HG02588 (cell line): ENCODE data around the gene GRM3.
"Not testable (repeated sequence)": the region's sequence is repeated elsewhere in the genome, so short reads cannot be mapped to it uniquely, and the experiment has no call there.

Source experiments
- ATAC-seq: cut with Tn5 transposase; IDR thresholded peaks from one replicate; pipeline ENCODE4 v1.9.1; 2021; ENCODE audit warnings: mild to moderate bottlenecking, moderate library complexity; ENCODE audit not compliant: unreplicated experiment

GRM3 gene

DNA sequence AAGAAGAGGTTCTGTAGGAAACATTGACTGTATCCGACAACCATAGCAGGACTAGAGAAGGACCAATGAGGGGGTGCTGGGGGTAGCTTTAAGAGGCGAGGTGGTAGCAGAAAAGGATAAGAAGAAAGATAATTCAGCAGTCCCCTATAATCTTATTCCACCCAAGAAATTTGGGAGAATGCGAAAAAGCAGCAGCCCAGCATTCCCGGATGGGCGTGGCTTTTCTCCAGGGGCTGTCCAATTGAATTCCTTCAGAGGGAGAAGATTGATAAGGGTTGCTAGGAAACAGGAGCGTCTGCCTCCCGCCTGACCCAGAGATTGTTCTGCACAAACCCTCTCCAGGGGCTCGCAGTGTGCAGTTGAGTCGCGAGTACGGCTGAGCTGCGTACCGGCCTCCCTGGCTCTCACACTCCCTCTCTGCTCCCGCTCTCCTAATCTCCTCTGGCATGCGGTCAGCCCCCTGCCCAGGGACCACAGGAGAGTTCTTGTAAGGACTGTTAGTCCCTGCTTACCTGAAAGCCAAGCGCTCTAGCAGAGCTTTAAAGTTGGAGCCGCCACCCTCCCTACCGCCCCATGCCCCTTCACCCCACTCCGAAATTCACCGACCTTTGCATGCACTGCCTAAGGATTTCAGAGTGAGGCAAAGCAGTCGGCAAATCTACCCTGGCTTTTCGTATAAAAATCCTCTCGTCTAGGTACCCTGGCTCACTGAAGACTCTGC, at the start of gene GRM3:
Gene GRM3, plus strand, starts transcription at position 349 of the 721 bp plus-strand sequence. CDS start 121,237 bp downstream, outside the sequence.
- no peak for ATAC-seq

DNA sequence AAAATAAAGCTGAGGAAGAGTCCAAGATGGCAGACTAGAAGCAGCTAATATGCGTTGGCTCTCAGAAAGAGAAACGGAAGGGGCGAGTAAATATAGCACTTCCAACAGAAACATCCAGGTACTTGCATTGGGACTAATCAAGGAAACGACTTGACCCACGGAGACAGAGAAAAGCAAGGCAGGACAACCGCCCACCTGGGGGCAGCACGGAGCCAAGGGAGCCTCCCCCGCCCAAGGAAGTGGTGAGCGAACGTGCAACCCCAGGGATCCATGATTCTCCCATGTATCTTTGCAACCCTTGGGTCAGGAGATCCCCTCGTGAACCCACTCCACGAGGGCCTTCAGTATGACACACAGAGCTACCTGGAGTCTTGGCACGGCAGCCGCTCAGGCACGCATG, 45.4 kb upstream of the GRM3 start:
- ATAC-seq = no peak

DNA sequence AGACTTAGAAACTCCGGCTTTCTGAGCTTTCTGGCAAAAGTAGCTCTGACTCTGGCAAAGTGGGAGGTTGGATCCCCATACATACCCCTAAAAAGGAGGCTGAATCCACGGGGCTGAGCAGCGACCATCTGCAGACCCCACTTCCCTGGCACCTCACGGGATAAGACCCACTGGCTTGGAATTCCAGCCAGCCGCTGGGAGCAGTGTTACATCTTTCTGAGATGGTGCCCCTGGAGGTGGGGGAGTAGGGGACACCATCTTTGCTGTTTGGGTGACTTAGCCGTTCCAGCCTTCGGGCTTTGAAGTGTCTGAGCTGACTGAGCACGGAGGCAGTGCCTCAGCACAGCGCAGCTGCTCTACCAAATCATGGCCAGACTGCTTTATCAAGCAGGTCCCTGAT, 45.0 kb upstream of the GRM3 start:
- no peak for ATAC-seq

DNA sequence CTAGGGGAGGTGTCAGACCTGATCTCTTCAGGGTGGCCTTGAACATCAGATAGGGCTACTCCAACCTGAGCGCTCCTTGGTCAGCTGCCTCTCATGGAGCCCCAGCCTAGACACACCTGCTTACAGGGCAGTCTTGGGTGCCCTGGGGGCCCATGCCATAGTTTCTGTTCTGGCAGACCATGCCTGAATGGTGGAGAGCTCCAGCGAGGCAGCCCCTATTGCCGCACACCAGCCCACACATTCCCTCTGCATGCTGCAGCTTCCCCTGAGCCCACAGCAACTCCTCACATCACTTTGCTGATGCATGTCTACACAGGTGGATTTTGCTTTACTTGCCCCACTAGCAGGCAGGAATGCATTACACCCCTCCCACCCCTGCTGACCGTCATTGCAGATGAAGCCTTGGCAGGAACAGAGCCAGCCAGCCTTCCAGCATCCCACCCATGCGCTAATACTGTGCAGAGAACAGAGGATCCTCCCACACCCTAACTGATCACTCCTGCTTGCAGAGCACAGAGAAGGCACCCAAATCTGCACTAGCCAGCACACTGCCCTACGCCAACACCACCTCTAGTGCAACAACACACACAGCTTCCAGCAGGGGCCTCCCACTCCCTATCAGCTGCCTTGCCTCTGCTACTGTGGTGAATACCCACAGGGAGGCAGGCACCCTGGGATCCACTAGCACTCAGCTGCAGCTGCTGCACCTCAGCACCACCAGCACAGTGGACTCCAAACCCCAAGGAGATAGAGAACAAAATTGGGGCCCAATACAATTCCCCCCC, 43.0 kb upstream of the GRM3 start:
- no peak for ATAC-seq

DNA sequence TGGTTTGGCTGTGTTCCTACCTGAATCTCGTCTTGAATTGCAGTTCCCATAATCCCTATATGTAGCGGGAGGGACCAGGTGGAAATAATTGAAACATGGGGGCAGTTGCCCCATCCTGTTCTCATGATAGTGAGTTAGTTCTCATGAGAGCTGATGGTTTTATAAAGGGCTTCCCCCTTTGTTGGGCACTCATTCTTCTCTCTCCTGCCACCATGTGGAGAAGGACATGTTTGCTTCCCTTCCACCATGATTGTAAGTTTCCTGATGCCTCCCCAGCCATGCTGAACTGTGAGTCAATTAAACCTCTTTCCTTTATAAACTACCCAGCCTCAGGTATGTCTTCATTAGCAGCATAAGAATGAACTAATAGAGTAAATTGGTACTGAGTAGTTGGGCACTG, 28.0 kb upstream of the GRM3 start:
- not testable (repeated sequence) for ATAC-seq

DNA sequence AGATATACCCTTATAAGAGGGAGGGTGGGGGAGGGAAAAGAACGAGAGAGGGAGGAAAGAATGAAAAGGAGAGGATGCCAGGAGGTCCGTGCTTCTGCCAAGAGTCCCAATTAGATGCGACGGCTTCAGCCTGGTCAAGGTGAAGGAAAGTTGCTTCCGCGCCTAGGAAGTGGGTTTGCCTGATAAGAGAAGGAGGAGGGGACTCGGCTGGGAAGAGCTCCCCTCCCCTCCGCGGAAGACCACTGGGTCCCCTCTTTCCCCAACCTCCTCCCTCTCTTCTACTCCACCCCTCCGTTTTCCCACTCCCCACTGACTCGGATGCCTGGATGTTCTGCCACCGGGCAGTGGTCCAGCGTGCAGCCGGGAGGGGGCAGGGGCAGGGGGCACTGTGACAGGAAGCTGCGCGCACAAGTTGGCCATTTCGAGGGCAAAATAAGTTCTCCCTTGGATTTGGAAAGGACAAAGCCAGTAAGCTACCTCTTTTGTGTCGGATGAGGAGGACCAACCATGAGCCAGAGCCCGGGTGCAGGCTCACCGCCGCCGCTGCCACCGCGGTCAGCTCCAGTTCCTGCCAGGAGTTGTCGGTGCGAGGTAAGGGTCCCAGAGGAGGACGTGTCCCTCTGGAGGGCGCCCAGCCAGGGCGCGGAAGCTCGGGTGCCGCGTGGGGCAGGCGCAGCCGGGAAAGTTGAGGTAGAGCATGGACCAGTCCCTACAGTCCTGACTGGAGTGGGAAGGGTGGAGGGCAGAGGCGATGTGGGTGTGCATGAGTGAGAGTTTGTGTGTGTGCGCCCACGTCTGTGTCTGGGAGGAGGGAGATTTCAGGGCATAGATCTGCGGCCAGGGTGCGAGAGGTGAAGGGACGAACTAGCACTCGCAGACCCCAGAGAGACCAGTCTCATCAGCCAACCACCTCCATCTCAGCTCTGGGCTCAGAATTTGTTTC, 844 bp downstream of the GRM3 start:
- ATAC-seq = no peak

DNA sequence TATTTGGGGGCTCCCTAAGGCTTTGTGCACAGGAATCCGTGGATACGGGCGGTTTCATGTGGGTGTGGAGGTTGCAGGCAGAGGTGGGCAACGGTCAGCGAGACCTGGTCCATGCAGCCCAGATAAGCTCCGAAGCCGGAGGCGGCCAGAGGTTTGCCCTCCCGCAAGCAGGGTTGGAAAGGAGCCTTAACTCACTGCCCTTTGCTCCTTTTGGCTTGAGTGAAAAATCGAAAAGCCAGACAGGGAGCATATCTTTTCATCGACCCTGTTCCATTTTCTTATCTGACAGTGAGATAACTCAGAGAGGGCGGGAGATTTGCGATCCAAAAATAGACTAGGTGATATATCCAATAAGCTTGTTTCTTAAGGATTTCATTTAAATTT, 1.5 kb downstream of the GRM3 start:
- no peak for ATAC-seq

DNA sequence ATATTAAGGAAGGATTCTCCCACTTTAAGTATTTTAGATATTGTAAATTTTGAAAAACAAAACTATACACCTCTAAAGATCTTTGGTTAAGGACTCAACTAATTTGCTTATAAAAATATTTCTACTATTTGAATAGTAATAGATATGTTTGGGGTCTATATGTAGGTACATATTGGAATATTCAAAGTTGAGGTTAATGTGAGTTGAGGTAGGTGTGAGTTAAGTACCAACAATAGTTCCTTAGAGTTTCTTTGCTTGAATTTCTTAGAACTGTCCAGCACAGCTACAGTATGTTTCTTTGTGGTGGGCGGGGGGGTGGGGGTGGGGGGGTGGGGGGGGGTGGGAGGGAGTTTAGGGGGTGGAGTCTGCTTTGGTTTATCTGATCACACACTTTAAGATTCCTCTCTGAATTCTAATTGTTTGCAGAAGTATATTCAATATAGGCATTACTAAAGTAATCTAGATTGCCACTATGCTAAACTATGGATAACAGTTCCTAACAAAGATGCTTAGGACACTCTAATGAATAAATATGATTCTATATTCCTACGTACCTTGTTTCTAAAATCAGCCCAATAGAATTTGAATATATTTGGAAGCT, 2.1 kb downstream of the GRM3 start:
- ATAC-seq = no peak

DNA sequence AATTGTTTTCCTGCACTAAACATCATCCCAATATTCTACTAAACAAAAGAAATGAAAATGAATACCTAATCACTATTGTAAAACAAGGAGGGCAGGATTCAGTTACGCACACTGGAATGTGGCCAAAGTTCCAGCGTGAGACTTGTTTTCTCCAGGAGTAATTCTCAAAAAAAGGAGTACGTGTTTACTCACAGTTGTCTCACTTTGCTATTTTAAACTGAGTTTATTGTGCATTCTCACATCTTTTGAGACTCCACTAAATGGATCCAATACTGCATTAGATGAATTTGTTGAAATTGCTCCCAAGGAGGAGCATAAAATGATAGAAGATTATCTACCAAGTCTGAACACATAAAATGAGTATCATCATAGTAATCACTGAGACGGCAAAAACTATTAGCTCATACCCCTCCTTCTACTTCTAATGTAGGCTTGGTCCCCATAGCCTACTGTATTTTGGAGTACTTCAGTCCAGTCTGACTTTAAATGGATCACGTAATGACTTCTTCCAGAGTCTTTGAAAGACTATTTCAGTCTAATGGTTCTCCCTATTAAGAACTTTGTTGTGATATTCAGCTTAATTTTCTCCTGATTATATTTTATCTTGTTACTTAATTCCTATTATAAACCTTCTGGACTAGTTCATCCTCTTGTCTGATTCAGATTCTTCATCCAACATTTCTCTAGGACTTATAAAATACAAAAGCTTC, 3.8 kb downstream of the GRM3 start:
- no peak for ATAC-seq

DNA sequence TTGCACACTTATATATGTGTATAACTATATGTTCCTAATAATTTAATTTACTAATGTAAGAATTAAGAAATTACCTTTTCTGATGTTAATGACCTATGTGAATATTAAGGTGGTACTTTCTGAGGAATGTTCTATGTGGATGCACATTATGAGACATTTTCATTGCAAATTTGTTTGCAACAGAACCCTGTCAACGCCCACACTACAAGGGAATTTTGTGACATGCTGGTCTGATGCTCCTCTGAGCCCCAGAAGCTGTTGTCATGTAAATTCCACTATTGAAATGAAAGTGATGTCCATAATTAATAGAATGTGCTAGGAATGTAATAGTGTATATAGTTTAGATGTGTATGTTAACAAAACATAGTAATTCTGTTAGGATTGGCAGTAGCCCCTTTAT, 4.5 kb downstream of the GRM3 start:
- ATAC-seq = no peak

DNA sequence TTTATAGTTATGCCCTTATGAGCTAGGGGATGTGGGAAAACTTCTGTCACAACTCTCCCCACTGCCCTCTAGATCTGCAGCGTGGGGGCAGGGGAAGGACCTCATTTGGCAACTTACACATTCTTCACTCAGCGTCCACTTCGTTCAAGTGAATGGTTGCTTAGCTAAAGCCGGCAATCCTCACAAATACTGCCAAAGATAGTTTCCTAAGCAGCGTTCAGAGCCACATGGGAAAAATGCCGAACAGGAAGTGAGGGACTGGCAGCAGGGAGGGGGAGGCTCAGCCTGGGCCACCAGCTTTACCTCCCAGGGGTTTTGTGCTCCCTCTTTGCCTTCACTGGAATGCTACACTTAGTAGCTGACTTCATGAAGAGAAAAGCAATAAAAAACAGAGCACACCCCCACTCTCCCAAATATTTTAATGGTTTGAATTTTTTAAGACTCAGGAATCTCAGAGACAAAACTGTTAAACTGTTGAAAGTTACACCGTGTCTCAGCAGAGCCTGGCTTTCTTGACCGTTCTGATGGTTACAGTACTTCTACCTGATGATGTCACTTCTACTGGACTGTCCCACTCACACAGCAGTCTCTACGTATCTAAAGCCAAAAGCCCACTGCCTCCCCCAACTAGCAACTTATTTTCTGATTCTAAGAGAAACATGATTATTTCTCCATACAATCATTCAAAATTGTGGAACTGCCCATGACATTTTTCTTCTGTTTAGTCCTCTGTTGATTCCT, 10.4 kb downstream of the GRM3 start:
- no peak for ATAC-seq

DNA sequence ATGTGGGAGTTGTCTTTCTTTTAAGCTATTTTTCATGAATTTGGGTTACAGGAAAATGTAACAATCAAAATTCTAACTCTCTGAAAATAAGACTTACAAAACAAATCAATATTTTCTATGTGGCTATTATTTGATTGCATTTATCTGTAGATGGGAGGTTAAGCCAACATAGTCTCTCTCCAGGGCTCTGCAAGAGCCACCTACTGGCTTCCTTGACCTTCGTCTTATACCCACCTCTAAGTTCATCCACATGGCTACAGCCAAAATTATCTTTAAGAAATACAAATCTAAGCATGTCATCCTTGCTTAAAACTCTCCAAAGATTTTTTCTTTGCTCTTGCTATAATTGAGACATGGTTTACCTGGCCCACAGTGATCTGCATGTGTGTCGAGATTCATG, 14.2 kb downstream of the GRM3 start:
- ATAC-seq = no peak

DNA sequence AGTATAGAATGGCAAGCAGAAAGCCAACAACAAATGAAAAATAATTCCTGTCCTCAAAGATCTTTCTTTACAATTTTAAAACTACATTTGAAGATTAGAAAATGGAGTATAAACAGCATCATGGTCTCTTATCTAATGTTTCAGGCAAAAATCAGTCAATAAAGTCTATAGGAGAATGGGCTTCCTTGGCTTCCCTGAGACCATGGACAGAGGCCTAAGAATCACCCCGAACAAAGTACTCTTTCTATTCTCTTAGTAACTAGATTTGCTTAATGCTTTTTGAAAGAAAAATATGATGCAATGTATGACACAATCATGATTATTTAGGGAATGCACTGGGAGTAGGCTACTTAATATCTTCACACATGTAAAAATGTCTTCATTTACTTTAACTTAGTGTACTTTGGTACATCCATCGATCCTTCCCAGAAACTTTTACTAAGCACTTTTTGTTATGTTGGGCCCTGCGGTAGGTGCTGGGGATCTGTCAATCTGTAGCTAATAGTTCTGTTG, 17.3 kb downstream of the GRM3 start:
- no peak for ATAC-seq

DNA sequence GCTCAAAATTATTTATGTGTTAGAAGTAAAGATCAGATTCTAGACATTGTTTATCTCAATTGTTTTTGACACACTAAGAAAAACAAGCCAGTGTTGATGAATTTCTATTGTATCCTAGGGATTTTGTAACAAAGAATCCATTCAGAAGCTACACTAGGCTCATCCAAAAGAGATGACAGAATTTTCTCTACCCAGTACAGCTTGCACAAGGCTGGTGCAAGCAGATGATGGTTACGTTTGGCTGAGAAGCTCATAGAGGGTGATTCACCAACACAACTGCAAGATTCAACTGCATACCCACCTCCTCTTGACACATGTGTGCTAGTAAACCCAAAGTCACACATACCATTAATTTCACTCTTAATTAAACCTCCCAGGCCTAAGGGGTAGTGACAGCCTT, 20.8 kb downstream of the GRM3 start:
- no peak for ATAC-seq

DNA sequence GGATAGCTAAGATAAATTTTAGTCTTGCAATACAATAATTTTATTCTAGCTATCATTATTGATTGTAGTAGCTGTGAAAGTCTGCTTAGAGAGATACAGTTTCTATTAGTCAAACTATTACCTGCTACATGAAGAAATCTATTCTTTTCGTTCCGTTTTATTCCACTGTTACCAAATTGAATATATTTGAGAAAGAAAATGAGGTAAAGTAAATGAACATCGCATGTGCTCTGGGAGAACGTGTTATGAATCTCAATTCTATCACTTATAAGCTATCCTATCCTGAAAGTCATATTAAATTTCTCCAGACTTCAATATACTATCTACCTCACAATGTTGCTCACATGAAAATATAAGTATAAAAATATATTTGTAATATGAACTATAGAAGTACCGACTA, 21.3 kb downstream of the GRM3 start:
- no peak for ATAC-seq

DNA sequence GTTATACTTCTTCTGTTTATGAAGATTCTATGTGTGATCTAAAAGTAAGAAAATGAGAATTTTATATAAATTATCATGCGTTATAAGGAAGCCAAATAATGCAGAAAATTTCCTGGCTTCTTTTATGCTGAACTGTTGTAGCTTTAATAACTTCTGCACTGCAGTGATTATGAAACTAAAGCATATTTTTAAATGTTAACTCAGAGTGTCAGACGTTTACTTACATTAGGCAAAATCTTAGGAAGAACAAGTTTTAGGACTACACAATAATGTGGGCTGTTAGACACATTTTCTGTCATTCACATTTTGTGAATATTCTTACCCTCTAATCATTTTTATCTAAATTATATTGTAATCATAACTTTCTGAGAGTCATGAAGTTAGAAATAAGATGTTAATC, 22.0 kb downstream of the GRM3 start:
- ATAC-seq = no peak

DNA sequence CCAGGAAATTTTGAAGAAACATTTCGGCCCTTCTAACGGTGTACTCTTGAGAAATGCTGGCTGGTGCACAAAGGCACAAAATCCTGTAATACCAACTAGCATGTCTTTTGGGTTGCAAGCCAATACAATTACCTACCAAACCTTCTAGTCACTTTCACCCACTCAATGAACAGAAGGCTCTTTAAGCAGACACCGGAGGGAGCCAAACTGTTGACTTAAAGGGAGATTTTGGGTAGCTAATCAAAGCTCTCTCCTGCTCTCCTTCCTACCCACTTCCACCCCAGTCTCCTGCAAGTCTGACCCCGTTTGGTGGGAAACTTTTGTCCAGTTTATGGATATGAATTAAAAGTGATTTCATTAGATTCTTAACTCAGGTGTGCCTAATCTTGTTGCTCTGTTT, 24.0 kb downstream of the GRM3 start:
- ATAC-seq = no peak

DNA sequence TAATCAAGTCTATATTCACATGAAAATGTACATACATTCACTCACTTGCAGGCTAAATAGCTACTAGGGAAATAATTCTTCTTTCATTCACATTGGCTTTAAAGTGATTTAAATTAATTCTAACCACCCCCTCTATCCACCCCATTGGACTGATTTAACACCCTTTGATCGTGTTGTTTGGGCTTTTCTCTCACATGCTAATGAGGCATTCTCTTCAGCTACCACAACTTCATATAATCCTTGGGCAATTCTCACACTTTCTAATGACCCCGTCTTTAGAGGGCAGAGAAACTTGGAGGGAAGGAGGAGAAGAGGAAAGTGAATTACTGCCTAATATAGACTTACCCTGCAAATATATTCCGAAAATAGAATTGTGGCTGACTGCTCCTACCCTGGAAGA, 24.6 kb downstream of the GRM3 start:
- ATAC-seq = no peak

DNA sequence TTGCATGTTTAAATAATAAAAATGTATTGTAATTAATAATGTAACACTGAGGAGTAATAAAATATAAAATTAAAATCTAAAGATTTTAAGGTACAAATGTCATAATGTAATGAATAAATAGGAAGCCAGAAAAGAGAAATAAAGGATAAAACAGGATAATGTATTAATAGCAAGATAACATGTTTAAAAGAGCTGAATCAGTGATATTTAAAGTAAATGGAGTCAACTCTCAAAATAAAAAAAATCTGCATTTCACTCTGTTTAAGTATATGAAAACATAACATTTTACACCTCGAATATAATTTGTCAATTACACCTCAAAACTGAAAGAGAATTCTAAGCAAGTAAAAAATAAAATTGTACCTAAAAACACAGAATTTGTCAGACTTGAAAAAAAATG, 44.1 kb downstream of the GRM3 start:
- ATAC-seq = no peak

DNA sequence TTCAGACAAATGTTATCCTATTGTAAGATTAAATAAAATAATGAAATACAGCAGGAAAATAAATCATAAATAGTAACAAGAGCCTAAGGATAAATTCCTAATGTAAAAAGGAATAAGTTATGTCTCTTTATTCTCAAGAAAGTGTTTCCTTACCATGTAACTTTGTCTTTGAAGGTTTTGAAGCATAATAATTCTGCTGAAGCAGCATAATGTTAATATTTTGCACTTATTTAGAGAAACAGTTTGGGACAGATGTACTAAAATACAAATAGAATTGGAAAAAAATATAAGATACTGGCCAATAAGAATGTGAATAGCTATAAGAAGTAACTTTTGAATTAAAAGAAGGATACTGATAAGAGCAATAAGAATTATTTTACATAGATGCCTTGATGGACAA, 45.7 kb downstream of the GRM3 start:
- ATAC-seq = no peak
